Measurements from ENCODE around the gene TCF4. TPM values are rescaled to one million over a fixed set of nuclear protein-coding genes. Genes with fewer than 3 reads are reported as not detected.

The TCF4 gene
- total RNA-seq, 1 donor from 2014 or later = 199 TPM

- H3K27ac Mint-ChIP-seq (ENCODE audit: unreplicated experiment) = no peak overlapping the region
These were observed 103.2 kb downstream of the TCF4 start for GRCh38 chr18:55484773-55485172.

GRCh38 chr18:55483266-55483871, 104.6 kb downstream of the TCF4 start:
- TF ChIP-seq CTCF (IDR thresholded peaks at IDR 0.05; ENCODE audit: partially characterized antibody, unreplicated experiment) = no peak
- Mint-ChIP-seq H3K27ac (ENCODE audit: unreplicated experiment) (no peak overlapping the region), H3K27me3 (ENCODE audit: unreplicated experiment) (no peaks in the 10 kb centered on the region), H3K4me1 (ENCODE audit: low read depth, unreplicated experiment) (peaks cover 9% of the 10 kb centered on the region), H3K4me3 (ENCODE audit: unreplicated experiment) (no peak overlapping the region), H3K9me3 (ENCODE audit: unreplicated experiment) (no peaks in the 10 kb centered on the region), H3K36me3 (ENCODE audit: unreplicated experiment) (no peaks in the 10 kb centered on the region)
- DNase-seq = no peak

More at GRCh38 chr18:55484773-55485172, 103.2 kb downstream of the TCF4 start:
- Mint-ChIP-seq H3K4me3 (ENCODE audit: unreplicated experiment) (no peak overlapping the region), H3K4me1 (ENCODE audit: low read depth, unreplicated experiment) (peaks cover 18% of the 10 kb centered on the region), H3K9me3 (ENCODE audit: unreplicated experiment) (peaks cover 1% of the 10 kb centered on the region), H3K36me3 (ENCODE audit: unreplicated experiment) (no peaks in the 10 kb centered on the region), H3K27me3 (ENCODE audit: unreplicated experiment) (no peaks in the 10 kb centered on the region)
- no peak for DNase-seq
- TF ChIP-seq CTCF (IDR thresholded peaks at IDR 0.05; ENCODE audit: partially characterized antibody, unreplicated experiment) = no peak

GRCh38 chr18:55479656-55480420, 108.2 kb downstream of the TCF4 start:
- H3K36me3 Mint-ChIP-seq (ENCODE audit: unreplicated experiment) = no peaks in the 10 kb centered on the region
- no peak overlapping the region for H3K4me3 Mint-ChIP-seq (ENCODE audit: unreplicated experiment)
- H3K4me1 Mint-ChIP-seq (ENCODE audit: low read depth, unreplicated experiment) = peaks cover 2% of the 10 kb centered on the region
- no peaks in the 10 kb centered on the region for H3K27me3 Mint-ChIP-seq (ENCODE audit: unreplicated experiment)
- H3K27ac Mint-ChIP-seq (ENCODE audit: unreplicated experiment) = no peak overlapping the region
- H3K9me3 Mint-ChIP-seq (ENCODE audit: unreplicated experiment) = no peaks in the 10 kb centered on the region
- DNase-seq = no peak
- TF ChIP-seq CTCF (IDR thresholded peaks at IDR 0.05; ENCODE audit: partially characterized antibody, unreplicated experiment) = no peak

- no peak overlapping the region for H3K27ac Mint-ChIP-seq (ENCODE audit: unreplicated experiment)
- H3K4me1 Mint-ChIP-seq (ENCODE audit: low read depth, unreplicated experiment) = peaks cover 12% of the 10 kb centered on the region
- no peaks in the 10 kb centered on the region for H3K9me3 Mint-ChIP-seq (ENCODE audit: unreplicated experiment)
- no peaks in the 10 kb centered on the region for H3K36me3 Mint-ChIP-seq (ENCODE audit: unreplicated experiment)
- DNase-seq = no peak
- TF ChIP-seq CTCF (IDR thresholded peaks at IDR 0.05; ENCODE audit: partially characterized antibody, unreplicated experiment) = no peak
- H3K4me3 Mint-ChIP-seq (ENCODE audit: unreplicated experiment) = no peak overlapping the region
- H3K27me3 Mint-ChIP-seq (ENCODE audit: unreplicated experiment) = no peaks in the 10 kb centered on the region
These were observed 110.0 kb downstream of the TCF4 start for GRCh38 chr18:55477860-55478581.
